ENCODE data around the gene NEK1.
"Not testable (repeated sequence)": the region's sequence is repeated elsewhere in the genome, so short reads cannot be mapped to it uniquely, and the experiment has no call there.

The NEK1 gene

GRCh38 chr4:169566021-169566818 is 46.2 kb downstream of the NEK1 start:
- no peak overlapping the region for H3K4me3 Mint-ChIP-seq
- no peaks in the 10 kb centered on the region for H3K27me3 Mint-ChIP-seq
- H3K4me1 Mint-ChIP-seq (ENCODE audit: low read depth): no peaks in the 10 kb centered on the region
- H3K27ac Mint-ChIP-seq: no peak overlapping the region
- H3K36me3 Mint-ChIP-seq (ENCODE audit: low read depth): no peaks in the 10 kb centered on the region
- no peaks in the 10 kb centered on the region for H3K9me3 Mint-ChIP-seq
- intact Hi-C loops (cut with micrococcal nuclease): no loop called here

GRCh38 chr4:169565606-169566005 is 46.8 kb downstream of the NEK1 start:
- Mint-ChIP-seq H3K36me3 (ENCODE audit: low read depth) (no peaks in the 10 kb centered on the region), H3K9me3 (no peaks in the 10 kb centered on the region), H3K4me3 (no peak overlapping the region), H3K4me1 (ENCODE audit: low read depth) (no peaks in the 10 kb centered on the region), H3K27ac (no peak overlapping the region), H3K27me3 (no peaks in the 10 kb centered on the region)
- intact Hi-C loops (cut with micrococcal nuclease): no loop called here

- no peaks in the 10 kb centered on the region for H3K27me3 Mint-ChIP-seq
- intact Hi-C loops (cut with micrococcal nuclease): no loop called here
- H3K27ac Mint-ChIP-seq: no peak overlapping the region
- no peaks in the 10 kb centered on the region for H3K4me1 Mint-ChIP-seq (ENCODE audit: low read depth)
- H3K36me3 Mint-ChIP-seq (ENCODE audit: low read depth): peaks cover 37% of the 10 kb centered on the region
- no peak overlapping the region for H3K4me3 Mint-ChIP-seq
- H3K9me3 Mint-ChIP-seq: peaks cover 10% of the 10 kb centered on the region
These were observed 55.2 kb downstream of the NEK1 start for GRCh38 chr4:169557061-169557636.

GRCh38 chr4:169546548-169546947 is 65.8 kb downstream of the NEK1 start:
- peaks cover 83% of the 10 kb centered on the region for H3K9me3 Mint-ChIP-seq
- H3K27ac Mint-ChIP-seq; H3K4me3 Mint-ChIP-seq; H3K4me1 Mint-ChIP-seq (ENCODE audit: low read depth); H3K27me3 Mint-ChIP-seq; intact Hi-C loops (cut with micrococcal nuclease): not testable (repeated sequence)
- H3K36me3 Mint-ChIP-seq (ENCODE audit: low read depth): peaks cover 32% of the 10 kb centered on the region

GRCh38 chr4:169540774-169541173 is 71.6 kb downstream of the NEK1 start:
- H3K27ac Mint-ChIP-seq: no peak overlapping the region
- no peaks in the 10 kb centered on the region for H3K4me1 Mint-ChIP-seq (ENCODE audit: low read depth)
- H3K4me3 Mint-ChIP-seq: no peak overlapping the region
- H3K9me3 Mint-ChIP-seq: peaks cover 43% of the 10 kb centered on the region
- intact Hi-C loops (cut with micrococcal nuclease): no loop called here
- H3K27me3 Mint-ChIP-seq: no peaks in the 10 kb centered on the region
- no peaks in the 10 kb centered on the region for H3K36me3 Mint-ChIP-seq (ENCODE audit: low read depth)

GRCh38 chr4:169530048-169530447 is 82.3 kb downstream of the NEK1 start:
- intact Hi-C loops (cut with micrococcal nuclease): no loop called here
- no peaks in the 10 kb centered on the region for H3K9me3 Mint-ChIP-seq
- H3K36me3 Mint-ChIP-seq (ENCODE audit: low read depth): peaks cover 37% of the 10 kb centered on the region
- no peak overlapping the region for H3K27ac Mint-ChIP-seq
- no peaks in the 10 kb centered on the region for H3K27me3 Mint-ChIP-seq
- no peak overlapping the region for H3K4me3 Mint-ChIP-seq
- H3K4me1 Mint-ChIP-seq (ENCODE audit: low read depth): no peaks in the 10 kb centered on the region

GRCh38 chr4:169523796-169524195 is 88.6 kb downstream of the NEK1 start:
- H3K4me1 Mint-ChIP-seq (ENCODE audit: low read depth): no peaks in the 10 kb centered on the region
- intact Hi-C loops (cut with micrococcal nuclease): no loop called here
- no peaks in the 10 kb centered on the region for H3K27me3 Mint-ChIP-seq
- no peak overlapping the region for H3K27ac Mint-ChIP-seq
- peaks cover 27% of the 10 kb centered on the region for H3K9me3 Mint-ChIP-seq
- peaks cover 19% of the 10 kb centered on the region for H3K36me3 Mint-ChIP-seq (ENCODE audit: low read depth)
- no peak overlapping the region for H3K4me3 Mint-ChIP-seq

- Mint-ChIP-seq H3K27me3 (no peaks in the 10 kb centered on the region), H3K9me3 (no peaks in the 10 kb centered on the region), H3K4me1 (ENCODE audit: low read depth) (no peaks in the 10 kb centered on the region), H3K4me3 (no peak overlapping the region), H3K36me3 (ENCODE audit: low read depth) (peaks cover 7% of the 10 kb centered on the region), H3K27ac (no peak overlapping the region)
- intact Hi-C loops (cut with micrococcal nuclease): no loop called here
These were observed 101.8 kb downstream of the NEK1 start for GRCh38 chr4:169510617-169511016.

GRCh38 chr4:169506903-169507302 is 105.5 kb downstream of the NEK1 start:
- H3K27ac Mint-ChIP-seq: no peak overlapping the region
- intact Hi-C loops (cut with micrococcal nuclease): no loop called here
- H3K4me3 Mint-ChIP-seq: no peak overlapping the region
- H3K27me3 Mint-ChIP-seq: no peaks in the 10 kb centered on the region
- peaks cover 31% of the 10 kb centered on the region for H3K36me3 Mint-ChIP-seq (ENCODE audit: low read depth)
- H3K9me3 Mint-ChIP-seq: peaks cover 12% of the 10 kb centered on the region
- H3K4me1 Mint-ChIP-seq (ENCODE audit: low read depth): no peaks in the 10 kb centered on the region

- H3K36me3 Mint-ChIP-seq (ENCODE audit: low read depth): peaks cover 49% of the 10 kb centered on the region
These were observed 112.5 kb downstream of the NEK1 start for GRCh38 chr4:169499907-169500306.

GRCh38 chr4:169494234-169494633 is 118.1 kb downstream of the NEK1 start:
- H3K36me3 Mint-ChIP-seq (ENCODE audit: low read depth); H3K27ac Mint-ChIP-seq; intact Hi-C loops (cut with micrococcal nuclease); H3K4me1 Mint-ChIP-seq (ENCODE audit: low read depth); H3K4me3 Mint-ChIP-seq; H3K27me3 Mint-ChIP-seq: not testable (repeated sequence)
- peaks cover 16% of the 10 kb centered on the region for H3K9me3 Mint-ChIP-seq

More at GRCh38 chr4:169499907-169500306, 112.5 kb downstream of the NEK1 start:
- H3K27me3 Mint-ChIP-seq; H3K4me1 Mint-ChIP-seq (ENCODE audit: low read depth); H3K4me3 Mint-ChIP-seq; H3K27ac Mint-ChIP-seq; intact Hi-C loops (cut with micrococcal nuclease): not testable (repeated sequence)
- peaks cover 55% of the 10 kb centered on the region for H3K9me3 Mint-ChIP-seq

- no peak overlapping the region for H3K4me3 Mint-ChIP-seq
- H3K27ac Mint-ChIP-seq: no peak overlapping the region
- intact Hi-C loops (cut with micrococcal nuclease): no loop called here
- no peaks in the 10 kb centered on the region for H3K36me3 Mint-ChIP-seq (ENCODE audit: low read depth)
- H3K27me3 Mint-ChIP-seq: no peaks in the 10 kb centered on the region
- H3K4me1 Mint-ChIP-seq (ENCODE audit: low read depth): no peaks in the 10 kb centered on the region
- H3K9me3 Mint-ChIP-seq: peaks cover 10% of the 10 kb centered on the region
These were observed 119.2 kb downstream of the NEK1 start for GRCh38 chr4:169493164-169493524.

- Mint-ChIP-seq H3K27ac (no peak overlapping the region), H3K4me3 (no peak overlapping the region), H3K36me3 (ENCODE audit: low read depth) (no peaks in the 10 kb centered on the region), H3K27me3 (no peaks in the 10 kb centered on the region), H3K4me1 (ENCODE audit: low read depth) (no peaks in the 10 kb centered on the region), H3K9me3 (peaks cover 7% of the 10 kb centered on the region)
- intact Hi-C loops (cut with micrococcal nuclease): no loop called here
These were observed 119.8 kb downstream of the NEK1 start for GRCh38 chr4:169492436-169493163.

- intact Hi-C loops (cut with micrococcal nuclease): no loop called here
- H3K4me3 Mint-ChIP-seq: no peak overlapping the region
- H3K27me3 Mint-ChIP-seq: no peaks in the 10 kb centered on the region
- no peaks in the 10 kb centered on the region for H3K9me3 Mint-ChIP-seq
- H3K36me3 Mint-ChIP-seq (ENCODE audit: low read depth): no peaks in the 10 kb centered on the region
- no peak overlapping the region for H3K27ac Mint-ChIP-seq
- no peaks in the 10 kb centered on the region for H3K4me1 Mint-ChIP-seq (ENCODE audit: low read depth)
These were observed 121.2 kb downstream of the NEK1 start for GRCh38 chr4:169491211-169491610.
